PC-3 (cell line): ENCODE measurements around the gene TPM3. TPM values are rescaled to one million over a fixed set of nuclear protein-coding genes. Genes with fewer than 3 reads are reported as not detected.

Source experiments
- ATAC-seq: fragments of 200-7000 bp; cut with Tn5 transposase; 2 replicates; pipeline ENCODE4 v1.9.1; 2020; ENCODE audit warnings: mild to moderate bottlenecking, moderate library complexity
- BruUV-seq: library from RNA; stranded (reverse); fragments of 400-500 nt; replicated peaks from 2 replicates; lab custom pipeline; 2021; lab: Mats Ljungman, UMichigan
- CTCF ChIA-PET: fragments of 300-600 bp; sonication (Branson Sonifier 250); formaldehyde crosslinking; loops from one replicate; lab custom pipeline; 2022; ENCODE audit warnings: antibody characterized with exemption; lab: Charles Lee
- POLR2A ChIA-PET: fragments of 300-600 bp; sonication (Branson Sonifier 250); formaldehyde crosslinking; loops from one replicate; lab custom pipeline; 2022; ENCODE audit warnings: antibody characterized with exemption; ENCODE audit not compliant: unreplicated experiment; lab: Charles Lee
- DNase-seq: peaks from one replicate; pipeline ENCODE4 v3.0.0-alpha.2; 2015
- H2AFZ ChIP-seq: fragments of 300-600 bp; sonication (generic); 2 replicates; pipeline ENCODE4 v1.6.0; 2016; ENCODE audit warnings: antibody characterized with exemption, low read length
- H3F3A ChIP-seq: fragments of 300-600 bp; sonication (generic); one replicate; pipeline ENCODE4 v1.6.0; 2017; ENCODE audit warnings: antibody characterized with exemption, low read length, control low read depth, mild to moderate bottlenecking; ENCODE audit not compliant: unreplicated experiment
- H3K27ac ChIP-seq: fragments of 300-600 bp; sonication (generic); 2 replicates; pipeline ENCODE4 v1.5.1; 2016; ENCODE audit warnings: mild to moderate bottlenecking, low read length
- H3K27me3 ChIP-seq: fragments of 300-600 bp; sonication (generic); 2 replicates; pipeline ENCODE4 v1.6.1; 2016; ENCODE audit warnings: low read length, mixed read lengths
- H3K36me3 ChIP-seq: fragments of 300-600 bp; sonication (generic); 2 replicates; pipeline ENCODE4 v1.6.1; 2016; ENCODE audit warnings: low read depth, mixed run types, low read length, mixed read lengths
- H3K4me1 ChIP-seq: fragments of 300-600 bp; sonication (generic); 2 replicates; pipeline ENCODE4 v1.5.1; 2016; ENCODE audit warnings: low read length; ENCODE audit not compliant: insufficient read depth
- H3K4me2 ChIP-seq: fragments of 300-600 bp; sonication (generic); 2 replicates; pipeline ENCODE4 v1.6.0; 2016; ENCODE audit warnings: low read length
- H3K4me3 ChIP-seq: fragments of 300-600 bp; sonication (generic); 2 replicates; pipeline ENCODE4 v1.5.1; 2016; ENCODE audit warnings: mild to moderate bottlenecking, low read length, mixed read lengths
- H3K79me2 ChIP-seq: fragments of 300-600 bp; sonication (generic); 2 replicates; pipeline ENCODE4 v1.6.1; 2017; ENCODE audit warnings: low read length, mixed read lengths
- H3K9ac ChIP-seq: fragments of 300-600 bp; sonication (generic); 2 replicates; pipeline ENCODE4 v1.6.0; 2016; ENCODE audit warnings: mild to moderate bottlenecking, low read length
- H3K9me2 ChIP-seq: fragments of 300-600 bp; sonication (generic); replicated peaks from 2 replicates; pipeline ENCODE4 v1.6.1; 2016; ENCODE audit warnings: mixed run types, low read length, mixed read lengths
- H3K9me3 ChIP-seq: fragments of 300-600 bp; sonication (generic); 2 replicates; pipeline ENCODE4 v1.6.1; 2016; ENCODE audit warnings: low read length, mixed read lengths
- H4K20me1 ChIP-seq: fragments of 300-600 bp; sonication (generic); 2 replicates; pipeline ENCODE4 v1.6.1; 2016; ENCODE audit warnings: low read length, mixed read lengths
- CTCF ChIP-seq: fragments of 300-600 bp; sonication (generic); conservative IDR thresholded peaks from 2 replicates; pipeline ENCODE4 v1.5.1; 2017; ENCODE audit warnings: antibody characterized with exemption, low read depth, mild to moderate bottlenecking, low read length
- EZH2 ChIP-seq: fragments of 300-600 bp; sonication (generic); IDR thresholded peaks from one replicate; pipeline ENCODE4 v1.6.1; 2017; ENCODE audit warnings: antibody characterized with exemption, mild to moderate bottlenecking, low read length; ENCODE audit not compliant: unreplicated experiment
- EZH2phosphoT487 ChIP-seq: fragments of 300-600 bp; sonication (generic); IDR thresholded peaks from 2 replicates; pipeline ENCODE4 v1.6.1; 2018; ENCODE audit warnings: mild to moderate bottlenecking, antibody characterized with exemption, low read length, borderline replicate concordance
- intact Hi-C: fragments of 100-400 bp; cut with micrococcal nuclease; formaldehyde crosslinking; loops from 2 replicates; pipeline ENCODE4 v1.9.0; 2023
- microRNA-seq: library from miRNA; unstranded; fragments of <30 nt; microRNA quantifications from one replicate; pipeline ENCODE4 v1.1.0, GENCODE V29; 2020; ENCODE audit not compliant: unreplicated experiment
- total RNA-seq: library from RNA; depleted of rRNA; stranded (reverse); fragments of >200 nt; gene quantifications from 2 replicates; pipeline ENCODE4 v1.2.3, GENCODE V29; 2014; rRNA removed

Gene TPM3
- total RNA-seq, 1 experiment from 2014 or later: 428 TPM

GRCh38 chr1:154117642-154118041 lies 74.3 kb downstream of the TPM3 start:
- Histone ChIP-seq H3K79me2 (no peaks in the 10 kb centered on the region), H3K9me3 (no peaks in the 10 kb centered on the region), H3K9me2 (no peaks in the 10 kb centered on the region), H3K27me3 (no peaks in the 10 kb centered on the region), H2AFZ (no peak overlapping the region), H4K20me1 (no peaks in the 10 kb centered on the region), H3K4me1 (no peaks in the 10 kb centered on the region), H3K27ac (no peak overlapping the region), H3K36me3 (no peaks in the 10 kb centered on the region), H3K4me2 (no peak overlapping the region), H3K9ac (no peak overlapping the region), H3K4me3 (no peak overlapping the region), H3F3A (no peaks in the 10 kb centered on the region)
- ChIA-PET CTCF (no interaction called here), POLR2A (no interaction called here)
- TF ChIP-seq CTCF (peak; percentile 29; the same call in 1 of the 2 replicates), EZH2phosphoT487 (no peak)
- BruUV-seq: no TSS peak
- peak; percentile 42; the same call in 1 of the 2 replicates for ATAC-seq
- intact Hi-C loops: no loop called here
- DNase-seq: no peak

GRCh38 chr1:154115180-154115579 lies 76.7 kb downstream of the TPM3 start:
- Histone ChIP-seq H3K9ac (no peak overlapping the region), H3K4me3 (no peak overlapping the region), H3K4me1 (no peaks in the 10 kb centered on the region), H3K9me3 (no peaks in the 10 kb centered on the region), H3K36me3 (no peaks in the 10 kb centered on the region), H2AFZ (no peak overlapping the region), H3F3A (no peaks in the 10 kb centered on the region), H3K4me2 (no peak overlapping the region), H3K27me3 (no peaks in the 10 kb centered on the region), H3K9me2 (no peaks in the 10 kb centered on the region), H3K79me2 (no peaks in the 10 kb centered on the region), H3K27ac (no peak overlapping the region), H4K20me1 (no peaks in the 10 kb centered on the region)
- DNase-seq (no peak), ATAC-seq (no peak)
- no TSS peak for BruUV-seq
- TF ChIP-seq CTCF: no peak
- TF ChIP-seq EZH2phosphoT487: no peak
- no peak for TF ChIP-seq EZH2
- ChIA-PET CTCF (no interaction called here), POLR2A (no interaction called here)
- intact Hi-C loops: no loop called here

Small RNAs within 50 kb of the gene (microRNA-seq; reads per million reads assigned to microRNA genes)
- gene MIR190B: 9.8 reads per million, percentile 36 among the genes with 10 or more reads in this experiment

Other genes with a start within 250 kb of the TPM3 start
- gene DENND4B, start 245.4 kb downstream of the TPM3 start, total RNA-seq: 27.3 and 38.0 TPM in 2 replicates
- gene CRTC2, start 233.5 kb downstream of the TPM3 start, total RNA-seq: 17.6 and 21.0 TPM in 2 replicates
- 201 and 224 TPM in 2 replicates for gene SLC39A1, start 228.6 kb downstream of the TPM3 start, total RNA-seq
- gene CREB3L4, start 224.2 kb downstream of the TPM3 start, total RNA-seq: 22.9 and 28.7 TPM in 2 replicates
- gene JTB, start 214.4 kb downstream of the TPM3 start, total RNA-seq: 377 and 388 TPM in 2 replicates
- gene RAB13, start 205.8 kb downstream of the TPM3 start, total RNA-seq: 41.2 and 42.3 TPM in 2 replicates
- gene RPS27, start 201.3 kb downstream of the TPM3 start, total RNA-seq: 1,964 and 2,544 TPM in 2 replicates
- 0.04 TPM in 1 of 2 replicates, not detected in the other for gene NUP210L, start 37.0 kb downstream of the TPM3 start, total RNA-seq
- not detected in 2 replicates for gene CFAP141, start 14.2 kb upstream of the TPM3 start, total RNA-seq
- 128 and 193 TPM in 2 replicates for gene UBAP2L, start 28.9 kb upstream of the TPM3 start, total RNA-seq
- 230 and 281 TPM in 2 replicates for gene HAX1, start 80.5 kb upstream of the TPM3 start, total RNA-seq
- gene AQP10, start 129.0 kb upstream of the TPM3 start, total RNA-seq: not detected in 2 replicates
- gene ATP8B2, start 133.4 kb upstream of the TPM3 start, total RNA-seq: 25.7 and 36.3 TPM in 2 replicates
- gene IL6R, start 213.2 kb upstream of the TPM3 start, total RNA-seq: 16.1 and 43.3 TPM in 2 replicates